Ovary (tissue), 9 donors: ENCODE data around the gene HS6ST3. TPM values are rescaled to one million over a fixed set of nuclear protein-coding genes. Genes with fewer than 3 reads are reported as not detected.

Experiments used
- DNase-seq, 5 donors: peaks; one replicate each; pipeline ENCODE4 v3.0.0-alpha.2; 2019 to 2020
- H3K27ac ChIP-seq, 2 donors: fragments of 200-600 bp; one replicate each; pipeline versions ENCODE4 v1.5.1 to v1.8.0; 2019 to 2022
- H3K27me3 ChIP-seq: fragments of 200-600 bp; one replicate; pipeline ENCODE4 v1.8.0; 2022
- H3K36me3 ChIP-seq: fragments of 200-600 bp; sonication (generic); one replicate; pipeline ENCODE4 v1.5.1; 2019
- H3K4me1 ChIP-seq: one replicate; pipeline ENCODE4 v1.8.1; 2013; ENCODE audit warnings: mild to moderate bottlenecking, moderate library complexity; ENCODE audit not compliant: insufficient read depth
- H3K4me3 ChIP-seq: fragments of 200-600 bp; sonication (generic); one replicate; pipeline ENCODE4 v1.5.1; 2017
- H3K9me3 ChIP-seq, 2 donors: fragments of 200-600 bp in 1 of 2; sonication (generic) in 1 of 2; one replicate each; pipeline versions ENCODE4 v1.5.1 to v1.8.1; 2013 to 2019; ENCODE audit warnings: mild to moderate bottlenecking in 1 of 2, moderate library complexity in 1 of 2
- CTCF ChIP-seq, 3 donors: fragments of 450-650 bp in 2 of 3; fragments of 200-600 bp in 1 of 3; IDR thresholded peaks; one replicate each; pipeline versions ENCODE4 v1.5.1 to v1.8.0; 2016 to 2022; ENCODE audit warnings: antibody characterized with exemption in 3 of 3, mild to moderate bottlenecking in 1 of 3
- EP300 ChIP-seq: sonication (generic); formaldehyde crosslinking; IDR thresholded peaks from one replicate; pipeline ENCODE4 v1.6.1; 2017; ENCODE audit warnings: antibody characterized with exemption
- POLR2A ChIP-seq: fragments of 450-650 bp; IDR thresholded peaks from one replicate; pipeline ENCODE4 v1.6.1; 2017; ENCODE audit warnings: antibody characterized with exemption, mild to moderate bottlenecking, moderate library complexity
- intact Hi-C, 4 donors: fragments of 100-400 bp; cut with DNase I; formaldehyde crosslinking; loops; one replicate each; pipeline versions ENCODE4 v1.11.0 to v1.15.1; 2022 to 2023
- microRNA-seq, 3 donors: library from miRNA; unstranded; fragments of <30 nt; microRNA quantifications; one replicate each; pipeline versions ENCODE4 to v1.2.0, GENCODE V29; 2019 to 2020
- polyA plus RNA-seq, 2 donors: library from polyadenylated mRNA; stranded (reverse); fragments of 200-250 nt in 1 of 2; fragments of 350-450 nt in 1 of 2; fragmentation: Illumina TruSeq in 1 of 2; extraction: RNeasy Lipid Tissue Mini Kit (QIAGEN cat#74804) in 1 of 2; gene quantifications; one replicate each; pipeline ENCODE4 v1.2.3, GENCODE V29; 2013 to 2014
- total RNA-seq, 7 donors: library from RNA; depleted of rRNA in 2 of 7; stranded (reverse); fragments of >200 nt in 2 of 7; fragmentation: NEBNext Ultra II Directional in 3 of 7; extraction: Animal tissue kit (Norgen Biotek cat#: 25700) in 3 of 7; gene quantifications; one replicate each; pipeline versions ENCODE4 v1.1.0 to v1.2.4, GENCODE V29; 2016 to 2023
- donor health status: DM: no; HTN: no; CAD: no; lungs with moderate emphysema.
- donor health status: DM: no; HTN: no; CAD: no.
- donor health status: Bipolar disorder and iron deficiency.
- donor health status: DM: yes; HTN: yes; CAD: no.
- donor health status: DM: no; HTN: no; CAD: no.
- donor health status: DM: yes; HTN: yes; CAD: no.

Gene HS6ST3
- total and polyA plus RNA-seq, 9 donors, result 0.05 to 0.46 (median 0.19) TPM; not detected in 3

DNA sequence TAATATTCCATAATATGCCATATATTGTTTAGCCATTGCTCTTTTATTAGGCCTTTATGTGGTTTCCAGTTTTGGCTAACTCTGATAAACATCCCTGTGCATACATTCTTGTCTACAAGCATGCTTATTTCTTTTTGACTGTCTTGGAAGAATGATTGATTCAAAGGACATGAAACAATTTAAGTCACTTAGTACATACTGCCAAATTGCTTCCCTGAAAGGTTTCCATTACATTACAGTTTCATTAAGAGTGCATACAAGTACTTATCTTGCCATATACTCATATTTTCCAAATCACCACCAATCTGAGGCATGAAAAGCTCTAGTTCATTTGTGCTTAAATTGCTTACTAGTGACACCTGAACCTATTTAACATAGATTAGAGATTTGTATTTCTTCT is 790.5 kb downstream of the HS6ST3 start:
- Histone ChIP-seq H3K4me3 (no peak overlapping the region), H3K27me3 (no peaks in the 10 kb centered on the region), H3K9me3 (no peaks in the 10 kb centered on the region), H3K36me3 (no peaks in the 10 kb centered on the region), H3K4me1 (no peaks in the 10 kb centered on the region), H3K27ac (no peak overlapping the region)
- no peak for DNase-seq
- intact Hi-C loops, result no loop called here
- no peak for TF ChIP-seq EP300
- TF ChIP-seq CTCF (IDR thresholded peaks at IDR 0.05), result no peak
- TF ChIP-seq POLR2A, result no peak

Small RNA genes lying within 50 kb of the gene (microRNA-seq; reads per million reads assigned to microRNA genes)
- 0 reads per million in 3 donors for gene MIR4501

Other genes with a start within 250 kb of the HS6ST3 start
- gene UGGT2, start 36.7 kb upstream of the HS6ST3 start, total RNA-seq, result 10 to 100 TPM; 25.1 to 52.6 (median 30.7) TPM
- 10 to 100 TPM in 1 of 2 donors, 1 to 10 TPM in 1; 7.7 to 18.3 TPM for gene UGGT2, start 36.7 kb upstream of the HS6ST3 start, polyA plus RNA-seq